ENCODE measurements around the gene C2orf69.

DNA sequence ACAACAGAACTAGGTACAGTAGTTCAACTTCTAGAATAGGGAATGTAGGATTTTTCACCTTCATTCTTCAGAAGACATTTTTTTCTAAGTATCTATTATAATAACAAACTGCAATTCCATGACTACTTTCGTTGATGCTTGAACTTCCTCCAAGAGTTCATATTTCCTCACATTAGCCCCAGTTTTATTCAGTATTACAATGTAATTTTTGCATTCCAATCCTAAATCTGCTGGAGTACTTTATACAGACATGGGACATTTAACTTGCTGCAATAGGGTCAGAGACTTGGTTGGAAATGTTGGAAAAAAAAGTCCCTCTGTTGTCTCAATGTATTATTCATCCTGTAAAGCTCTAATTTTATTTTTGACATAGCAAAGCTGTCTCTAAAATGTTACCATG lies 40.5 kb upstream of the C2orf69 start:
- TF ChIP-seq, protein P1, sequence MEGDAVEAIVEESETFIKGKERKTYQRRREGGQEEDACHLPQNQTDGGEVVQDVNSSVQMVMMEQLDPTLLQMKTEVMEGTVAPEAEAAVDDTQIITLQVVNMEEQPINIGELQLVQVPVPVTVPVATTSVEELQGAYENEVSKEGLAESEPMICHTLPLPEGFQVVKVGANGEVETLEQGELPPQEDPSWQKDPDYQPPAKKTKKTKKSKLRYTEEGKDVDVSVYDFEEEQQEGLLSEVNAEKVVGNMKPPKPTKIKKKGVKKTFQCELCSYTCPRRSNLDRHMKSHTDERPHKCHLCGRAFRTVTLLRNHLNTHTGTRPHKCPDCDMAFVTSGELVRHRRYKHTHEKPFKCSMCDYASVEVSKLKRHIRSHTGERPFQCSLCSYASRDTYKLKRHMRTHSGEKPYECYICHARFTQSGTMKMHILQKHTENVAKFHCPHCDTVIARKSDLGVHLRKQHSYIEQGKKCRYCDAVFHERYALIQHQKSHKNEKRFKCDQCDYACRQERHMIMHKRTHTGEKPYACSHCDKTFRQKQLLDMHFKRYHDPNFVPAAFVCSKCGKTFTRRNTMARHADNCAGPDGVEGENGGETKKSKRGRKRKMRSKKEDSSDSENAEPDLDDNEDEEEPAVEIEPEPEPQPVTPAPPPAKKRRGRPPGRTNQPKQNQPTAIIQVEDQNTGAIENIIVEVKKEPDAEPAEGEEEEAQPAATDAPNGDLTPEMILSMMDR (IDR thresholded peaks at IDR 0.05) = no peak
- TF ChIP-seq EZH2 (IDR thresholded peaks at IDR 0.05; ENCODE audit: borderline replicate concordance, insufficient read depth, low read depth, low read length, poor library complexity, severe bottlenecking) = no peak

All from B cell (primary cell).